ENCODE data around the gene OLFML3.
A peak's percentile ranks its signal among the peaks of the same experiment; 100 is the strongest.

OLFML3 gene

GRCh38 chr1:113949007-113949406 lies 30.3 kb upstream of the OLFML3 start:
- DNase-seq (ENCODE audit: low spot score) (peak; percentile 26), FAIRE-seq (no peak)

- DNase-seq (ENCODE audit: low spot score): no peak
- no peak for FAIRE-seq
Measured at GRCh38 chr1:113950908-113951307, 28.4 kb upstream of the OLFML3 start.

GRCh38 chr1:113951719-113952118 lies 27.6 kb upstream of the OLFML3 start:
- FAIRE-seq (no peak), DNase-seq (ENCODE audit: low spot score) (no peak)

- FAIRE-seq: no peak
Measured at GRCh38 chr1:113957984-113958383, 21.3 kb upstream of the OLFML3 start.

GRCh38 chr1:113958691-113959090 lies 20.6 kb upstream of the OLFML3 start:
- FAIRE-seq: no peak
- no peak for DNase-seq (ENCODE audit: low spot score)

More at GRCh38 chr1:113957984-113958383, 21.3 kb upstream of the OLFML3 start:
- DNase-seq (ENCODE audit: low spot score): no peak

GRCh38 chr1:113963281-113963906 lies 15.9 kb upstream of the OLFML3 start:
- DNase-seq (ENCODE audit: low spot score) (no peak), FAIRE-seq (no peak)

- FAIRE-seq (no peak), DNase-seq (ENCODE audit: low spot score) (no peak)
Measured at GRCh38 chr1:113965703-113966412, 13.4 kb upstream of the OLFML3 start.

GRCh38 chr1:113972954-113973353 lies 6.3 kb upstream of the OLFML3 start:
- DNase-seq (ENCODE audit: low spot score) (no peak), FAIRE-seq (no peak)

- DNase-seq (ENCODE audit: low spot score) (no peak), FAIRE-seq (no peak)
Measured at GRCh38 chr1:113975211-113975895, 3.9 kb upstream of the OLFML3 start.

- DNase-seq (ENCODE audit: low spot score): peak; percentile 39
- FAIRE-seq: no peak
Measured at GRCh38 chr1:113976609-113977278, 2.5 kb upstream of the OLFML3 start.

GRCh38 chr1:113977906-113978305 lies 1.4 kb upstream of the OLFML3 start:
- DNase-seq (ENCODE audit: low spot score): no peak
- no peak for FAIRE-seq

- FAIRE-seq (no peak), DNase-seq (ENCODE audit: low spot score) (peak; percentile 46)
Measured at GRCh38 chr1:113980110-113980509, 836 bp downstream of the OLFML3 start.

- peak; percentile 69 for DNase-seq (ENCODE audit: low spot score)
- FAIRE-seq: peak; percentile 27
Measured at GRCh38 chr1:113981962-113982931, 3.0 kb downstream of the OLFML3 start.

- no peak for DNase-seq (ENCODE audit: low spot score)
- FAIRE-seq: no peak
Measured at GRCh38 chr1:113982949-113983348, 3.7 kb downstream of the OLFML3 start.

GRCh38 chr1:113983391-113983790 lies 4.1 kb downstream of the OLFML3 start:
- no peak for DNase-seq (ENCODE audit: low spot score)
- FAIRE-seq: no peak

- FAIRE-seq (no peak), DNase-seq (ENCODE audit: low spot score) (no peak)
Measured at GRCh38 chr1:113983826-113984225, 4.6 kb downstream of the OLFML3 start.

GRCh38 chr1:113984710-113985109 lies 5.4 kb downstream of the OLFML3 start:
- FAIRE-seq (no peak), DNase-seq (ENCODE audit: low spot score) (no peak)

GRCh38 chr1:113986802-113987201 lies 7.5 kb downstream of the OLFML3 start:
- DNase-seq (ENCODE audit: low spot score) (no peak), FAIRE-seq (no peak)

GRCh38 chr1:113987259-113987658 lies 8.0 kb downstream of the OLFML3 start:
- FAIRE-seq: no peak
- DNase-seq (ENCODE audit: low spot score): no peak

- DNase-seq (ENCODE audit: low spot score): no peak
- no peak for FAIRE-seq
Measured at GRCh38 chr1:113990530-113990929, 11.3 kb downstream of the OLFML3 start.

- no peak for FAIRE-seq
- no peak for DNase-seq (ENCODE audit: low spot score)
Measured at GRCh38 chr1:113990961-113991360, 11.7 kb downstream of the OLFML3 start.

Data from urothelium cell line (cell line).